HG02870 (cell line): ENCODE data around the gene AKR1B1.

ENCODE experiments used
- ATAC-seq: cut with Tn5 transposase; IDR thresholded peaks from one replicate; pipeline ENCODE4 v1.9.1; 2021; ENCODE audit warnings: mild to moderate bottlenecking, moderate library complexity; ENCODE audit not compliant: unreplicated experiment

Gene AKR1B1

DNA sequence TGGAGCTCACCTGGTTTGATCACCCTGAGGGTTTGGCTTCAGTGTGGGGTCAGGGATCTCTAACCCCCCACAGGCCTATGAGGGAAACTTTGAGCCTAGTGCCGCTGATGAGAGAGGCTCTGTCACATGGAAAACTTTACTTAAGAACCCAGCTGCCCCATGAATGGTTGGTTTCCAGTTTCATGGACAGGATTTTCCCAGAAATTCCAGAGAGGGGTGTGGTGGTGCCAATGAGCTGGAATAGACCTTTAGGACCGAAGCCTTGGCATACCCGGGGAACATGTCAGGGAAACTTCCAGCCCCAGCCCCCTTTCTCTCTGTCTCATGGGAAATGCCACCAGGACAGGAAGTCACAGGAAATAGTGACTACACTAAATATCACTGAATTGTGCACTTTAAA is 36.9 kb downstream of the AKR1B1 start:
- no peak for ATAC-seq

- ATAC-seq, result no peak
Measured at GRCh38 chr7:134420424-134421125, 38.3 kb downstream of the AKR1B1 start.

- no peak for ATAC-seq
Measured at GRCh38 chr7:134419875-134420274, 39.0 kb downstream of the AKR1B1 start.

- no peak for ATAC-seq
Measured at GRCh38 chr7:134419085-134419484, 39.8 kb downstream of the AKR1B1 start.

DNA sequence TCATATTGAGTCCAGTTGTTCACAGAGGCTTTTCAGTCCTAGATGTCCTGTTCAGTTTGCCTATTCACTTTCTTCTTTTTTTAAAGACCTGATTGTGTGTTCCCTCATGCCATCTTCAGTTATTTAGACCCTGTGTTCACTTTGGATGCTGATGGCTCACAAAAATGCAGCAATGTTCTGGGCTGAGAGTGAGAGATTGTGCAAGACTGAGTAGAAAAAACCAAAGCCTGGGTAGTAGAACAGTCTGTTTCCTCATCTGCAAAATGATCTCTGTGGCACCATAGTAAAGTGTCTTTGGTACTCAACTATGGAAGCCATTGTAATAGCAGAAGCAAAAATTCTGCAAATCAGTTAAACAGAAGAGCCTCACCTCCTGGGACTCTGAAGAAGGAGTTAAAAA is 43.2 kb downstream of the AKR1B1 start:
- ATAC-seq, result no peak

DNA sequence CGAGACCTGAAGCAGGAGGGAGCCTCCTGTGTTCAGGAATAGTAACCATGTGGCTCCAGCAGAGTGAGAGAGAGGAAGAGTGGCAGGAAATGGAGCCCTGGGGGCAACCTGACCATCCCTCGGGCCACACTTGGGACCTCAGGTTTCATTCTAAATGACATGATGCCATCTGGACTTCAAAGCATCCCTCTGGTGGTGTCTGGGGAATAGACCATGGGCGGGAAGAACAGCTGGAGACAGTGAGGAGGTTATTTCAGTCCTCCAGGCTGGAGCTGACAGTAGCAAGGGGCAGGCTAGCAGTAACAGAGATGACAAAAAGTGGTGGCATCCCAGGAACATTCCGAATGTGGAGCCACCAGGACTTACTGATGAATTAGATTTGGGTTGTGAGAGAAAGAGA is 44.8 kb downstream of the AKR1B1 start:
- no peak for ATAC-seq

DNA sequence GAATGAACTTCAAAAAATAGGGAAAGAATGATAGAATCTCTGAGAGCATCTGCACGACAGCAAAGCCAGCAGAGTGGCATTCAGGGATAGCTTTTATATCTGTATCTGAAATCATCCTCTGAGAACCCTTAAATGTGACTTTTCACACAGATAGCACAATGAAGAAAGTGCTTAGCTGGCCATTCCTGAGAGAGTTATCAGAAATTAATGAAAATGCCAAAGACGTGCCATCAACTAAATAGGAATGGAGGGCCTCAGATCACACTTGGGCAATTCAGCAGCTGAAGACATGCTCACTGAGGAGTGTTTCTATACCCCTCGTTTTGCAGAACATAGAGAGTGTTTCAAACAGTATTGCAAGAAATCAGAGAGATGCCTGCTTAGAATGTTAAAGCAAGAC is 51.6 kb downstream of the AKR1B1 start:
- ATAC-seq, result no peak

GRCh38 chr7:134406431-134406830 is 52.5 kb downstream of the AKR1B1 start:
- ATAC-seq, result no peak

DNA sequence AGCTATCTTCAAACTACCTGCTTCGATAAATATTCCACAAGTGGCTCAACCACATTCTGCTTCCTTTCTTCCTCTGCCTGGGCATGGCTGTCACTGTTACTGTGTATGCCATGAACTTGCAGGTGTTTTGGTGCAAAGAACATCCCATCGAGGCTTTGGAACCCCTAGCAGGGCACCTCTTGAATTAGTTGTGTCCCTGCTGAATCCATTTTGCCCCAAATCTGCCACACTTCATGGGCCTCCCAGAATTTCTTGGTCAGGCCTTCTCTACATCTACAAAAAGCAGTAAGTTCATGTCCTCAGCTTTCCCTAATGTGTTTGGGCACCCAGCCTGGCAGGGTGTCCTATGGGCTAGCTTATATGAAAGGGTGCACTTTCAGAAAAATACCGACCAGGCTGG is 53.6 kb downstream of the AKR1B1 start:
- no peak for ATAC-seq

DNA sequence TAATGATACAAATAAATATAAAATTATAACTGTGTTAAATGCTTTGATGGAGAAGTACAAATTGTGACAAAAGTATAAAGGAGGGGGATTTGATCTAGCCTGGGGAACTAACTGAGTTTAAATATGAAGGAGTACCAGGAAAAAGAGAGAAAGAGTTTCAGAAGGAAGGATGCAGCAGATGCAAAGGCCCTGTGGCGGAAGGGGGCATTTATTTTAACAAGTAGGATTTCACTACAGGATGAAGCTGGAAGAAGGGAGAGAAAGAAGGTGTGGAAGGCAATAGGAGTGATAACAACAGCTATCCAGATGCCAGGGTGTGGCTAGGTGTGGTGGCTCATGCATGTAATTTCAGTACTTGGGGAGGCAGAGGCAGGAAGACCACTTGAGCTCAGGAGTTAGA is 55.8 kb downstream of the AKR1B1 start:
- no peak for ATAC-seq

GRCh38 chr7:134400859-134401258 is 58.0 kb downstream of the AKR1B1 start:
- no peak for ATAC-seq

DNA sequence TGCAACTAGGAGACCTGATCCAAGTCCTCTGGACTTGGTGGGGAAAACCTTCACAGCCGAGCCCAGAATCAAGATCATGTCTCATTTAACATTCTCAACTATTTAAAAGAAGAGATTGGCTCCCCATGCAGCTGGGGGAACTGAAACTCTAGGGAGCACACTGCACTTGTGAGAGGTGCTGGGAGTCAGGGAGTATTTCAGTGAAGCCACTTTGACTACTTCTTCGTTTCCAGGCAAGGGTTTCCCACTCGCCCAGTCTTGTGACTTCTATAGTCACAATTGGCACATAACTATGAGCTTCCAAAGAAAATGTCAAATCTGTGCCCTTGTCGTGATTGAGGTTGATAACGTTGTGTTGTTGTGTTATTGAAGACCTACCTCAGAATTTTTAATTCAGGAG is 62.9 kb downstream of the AKR1B1 start:
- ATAC-seq, result no peak

GRCh38 chr7:134395604-134396003 is 63.3 kb downstream of the AKR1B1 start:
- no peak for ATAC-seq

GRCh38 chr7:134394056-134394455 is 64.8 kb downstream of the AKR1B1 start:
- no peak for ATAC-seq
